HG02938 (cell line): ENCODE results near the gene ANKRD44.

Experiments
- ATAC-seq: cut with Tn5 transposase; IDR thresholded peaks from one replicate; pipeline ENCODE4 v1.9.1; 2021; ENCODE audit warnings: mild to moderate bottlenecking, moderate library complexity; ENCODE audit not compliant: unreplicated experiment

ANKRD44 gene

DNA sequence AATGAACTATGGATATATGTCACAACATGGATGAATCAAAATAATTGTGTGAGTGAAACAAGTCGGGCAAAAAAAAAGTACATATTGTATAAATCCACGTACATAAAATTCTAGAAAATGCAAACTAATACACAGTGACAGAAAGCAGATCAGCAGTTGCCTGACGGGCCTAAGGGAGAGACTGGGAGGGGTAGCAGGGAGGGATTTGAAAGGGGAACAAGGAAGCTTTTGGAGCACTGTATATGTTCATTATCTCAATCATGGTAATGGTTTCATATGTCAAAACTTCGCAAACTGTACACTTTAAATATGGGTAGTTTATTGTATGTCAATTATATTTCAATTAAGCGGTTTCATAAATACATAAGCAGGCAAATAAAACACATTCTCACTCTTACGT, 153.8 kb downstream of the ANKRD44 start:
- no peak for ATAC-seq

DNA sequence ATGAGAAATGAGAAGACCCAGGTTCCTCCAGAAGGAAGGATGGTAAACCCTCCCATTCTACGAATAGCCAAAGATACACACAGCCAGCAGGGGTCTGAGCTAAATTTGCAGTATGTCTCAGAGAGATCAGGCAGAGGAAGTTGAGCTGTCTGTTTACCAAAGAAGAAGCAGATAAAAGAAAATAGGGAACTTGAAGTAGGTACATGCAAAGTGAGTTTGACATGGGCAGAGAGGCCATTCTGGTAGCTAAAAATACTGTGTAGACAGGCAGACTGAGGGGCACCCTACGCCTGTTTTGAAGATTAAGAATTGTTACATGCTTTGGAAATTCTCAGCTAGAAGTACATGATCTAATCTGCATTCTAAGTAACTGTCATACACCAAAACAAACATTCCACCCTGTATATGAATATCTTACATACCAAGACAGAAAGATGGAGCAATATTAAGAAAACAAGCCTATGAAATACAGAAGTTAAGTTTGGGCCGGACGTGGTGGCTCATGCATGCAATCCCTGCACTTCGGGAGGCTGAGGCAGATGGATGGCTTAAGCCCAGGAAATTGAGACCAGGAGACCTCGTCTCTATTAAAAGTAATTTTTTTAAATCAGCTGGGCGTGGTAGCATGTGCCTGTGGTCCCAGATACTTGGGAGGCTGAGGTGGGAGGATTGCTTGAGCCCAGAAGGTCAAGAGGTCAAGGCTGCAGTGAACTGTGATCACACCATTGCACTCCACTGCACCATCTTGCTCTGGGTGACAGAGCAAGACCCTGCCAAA, 157.9 kb downstream of the ANKRD44 start:
- ATAC-seq: peak; percentile 80

DNA sequence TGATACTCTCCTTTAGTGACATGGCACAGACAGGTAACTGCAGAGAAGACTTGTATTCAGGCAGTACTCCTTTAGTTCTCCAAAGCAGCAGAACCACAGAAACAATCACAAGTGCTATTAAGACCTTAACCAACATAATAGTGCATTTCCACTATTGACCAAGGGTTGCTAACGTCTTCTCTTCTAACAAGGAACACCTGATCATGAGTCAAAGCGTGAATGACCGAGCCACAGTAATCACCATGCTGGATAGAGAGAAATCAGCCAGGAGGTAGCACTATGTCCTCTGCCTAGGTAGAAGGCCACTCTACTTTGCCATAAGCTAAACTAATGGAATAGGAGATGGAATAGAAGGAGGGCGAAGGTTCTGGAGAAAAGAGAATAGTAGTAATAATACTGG, 161.0 kb downstream of the ANKRD44 start:
- peak; percentile 21 for ATAC-seq

DNA sequence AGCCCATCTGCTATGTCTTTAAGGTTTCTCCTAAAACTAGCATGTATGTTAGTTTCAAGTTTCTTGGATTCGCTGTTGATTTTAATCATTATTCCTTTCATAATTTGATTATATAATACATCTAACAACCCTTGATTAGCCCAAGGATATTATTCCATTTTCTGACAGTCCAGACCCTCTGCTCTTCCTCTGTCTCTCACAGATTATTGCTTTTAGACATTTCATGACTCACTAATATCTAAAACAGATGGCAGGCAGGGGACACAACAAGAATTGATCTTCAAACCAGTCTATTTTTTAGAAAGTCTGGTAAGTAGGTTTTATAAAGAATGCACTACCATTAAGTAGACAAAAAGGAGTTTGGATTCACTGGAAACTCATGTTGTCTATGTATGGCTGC, 162.2 kb downstream of the ANKRD44 start:
- ATAC-seq: no peak

DNA sequence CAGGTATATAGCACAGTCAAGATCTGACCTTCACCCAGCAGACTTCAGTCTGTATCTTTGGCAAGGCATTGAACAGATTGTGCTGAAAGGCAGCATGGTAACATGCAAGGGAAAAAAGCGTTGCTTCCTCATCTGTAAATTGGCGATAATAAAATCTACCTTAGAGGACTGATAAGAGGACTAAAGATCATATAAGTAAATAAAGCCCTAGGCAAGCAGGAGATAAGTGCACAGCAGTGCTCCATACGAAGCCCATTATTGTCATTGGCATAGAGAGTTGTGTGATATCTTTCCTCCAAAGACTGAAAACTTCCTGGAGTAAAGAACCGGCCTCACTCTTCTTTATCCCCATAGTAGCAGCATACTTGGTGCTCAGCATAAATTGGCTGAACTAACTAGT, 162.6 kb downstream of the ANKRD44 start:
- no peak for ATAC-seq

DNA sequence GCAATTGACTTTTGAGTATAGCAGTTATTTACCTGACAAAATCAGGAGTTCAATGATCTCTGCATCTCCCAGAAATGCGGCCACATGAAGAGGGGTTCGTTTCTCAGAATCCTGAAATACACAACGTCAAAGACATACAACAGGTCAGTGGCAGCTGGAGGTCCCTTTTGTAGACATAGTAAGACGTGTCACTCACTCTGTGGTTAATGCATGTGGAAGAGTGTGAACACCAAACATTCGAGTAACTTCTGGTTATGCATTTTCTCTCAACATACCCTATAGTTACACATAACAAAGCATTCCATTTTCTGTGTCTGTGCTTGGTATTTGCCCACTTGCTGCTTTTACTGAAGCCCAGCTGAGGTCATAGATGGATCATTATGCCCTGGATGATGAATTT, 163.6 kb downstream of the ANKRD44 start:
- no peak for ATAC-seq

DNA sequence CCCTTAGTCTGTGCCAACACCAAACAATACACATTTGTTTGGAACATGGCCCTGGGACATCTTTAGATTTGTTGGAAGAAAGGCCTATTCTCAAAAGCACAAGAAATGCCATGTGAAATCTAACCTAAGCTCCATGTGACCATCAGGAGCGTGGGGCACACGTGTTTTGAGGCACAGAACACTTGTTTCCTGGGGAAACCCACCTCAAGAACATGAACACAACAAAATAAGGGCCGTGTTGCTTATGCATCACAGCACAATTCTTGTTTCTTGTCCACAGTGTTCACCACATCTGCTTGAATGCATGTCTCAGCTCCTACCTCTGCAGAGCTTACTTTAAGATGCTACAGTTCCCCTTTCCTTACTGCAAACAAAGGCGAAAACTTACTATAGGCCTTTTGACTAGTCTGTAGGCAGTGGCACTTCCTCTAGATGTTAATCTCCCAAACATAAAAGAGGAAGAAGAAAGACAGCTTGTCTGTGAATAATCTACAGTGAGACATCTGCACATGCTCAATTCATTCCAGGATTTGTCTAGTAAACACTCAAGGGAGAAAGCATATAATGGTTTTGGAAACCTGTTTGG, 165.0 kb downstream of the ANKRD44 start:
- ATAC-seq: peak; percentile 93

DNA sequence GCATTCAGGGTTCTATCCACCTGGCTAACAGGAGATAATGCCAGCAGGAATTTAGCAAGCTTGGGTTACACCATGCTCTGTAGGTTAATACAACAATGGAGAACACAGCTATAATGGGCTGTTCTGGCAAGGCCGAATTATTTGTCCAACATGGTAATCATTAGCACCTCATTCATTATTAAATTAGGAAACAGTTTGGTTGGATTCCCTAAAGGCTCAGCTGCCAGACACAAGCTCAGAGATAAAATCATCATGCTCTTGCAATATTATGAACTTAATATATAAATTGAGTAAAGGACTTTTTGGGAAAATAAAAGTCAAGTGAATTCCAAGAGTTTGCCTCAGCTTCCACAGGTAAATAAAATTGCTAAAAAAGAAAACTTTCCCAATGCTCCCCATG, 166.4 kb downstream of the ANKRD44 start:
- ATAC-seq: no peak

DNA sequence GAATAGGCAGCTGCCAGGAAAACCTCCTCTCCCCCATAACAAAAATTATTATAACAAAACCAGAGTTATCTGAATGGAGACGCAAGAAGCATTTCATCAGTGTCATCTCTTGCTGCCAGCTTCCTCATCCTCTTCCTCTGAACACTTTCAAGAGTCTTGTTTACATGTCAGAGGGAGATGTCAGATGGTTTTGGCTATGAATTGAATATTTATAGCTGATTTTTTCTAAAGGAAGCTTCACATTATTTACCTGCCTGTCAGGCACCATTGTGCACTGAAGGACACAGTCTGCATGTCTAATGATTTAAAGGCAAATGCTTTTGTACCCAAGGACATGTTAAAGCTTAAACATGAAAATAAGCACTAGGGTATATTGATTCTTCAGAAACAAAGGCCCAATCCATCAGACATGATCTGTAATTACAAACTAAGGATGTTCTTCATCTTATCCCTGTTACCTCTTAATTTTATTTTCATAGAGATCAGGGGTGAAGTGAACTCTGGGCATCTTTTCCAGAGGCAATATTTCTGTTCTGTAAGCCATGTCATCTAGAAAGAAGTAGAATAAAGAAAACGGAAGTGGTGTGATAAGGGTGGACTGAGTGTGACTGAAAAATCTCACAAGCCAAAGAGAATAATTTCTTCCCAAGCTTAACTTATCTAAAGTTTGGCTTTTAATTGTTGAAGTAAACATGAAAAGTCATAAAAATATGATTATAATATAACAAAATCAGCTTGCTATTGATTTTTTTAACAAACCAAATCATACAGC, 168.7 kb downstream of the ANKRD44 start:
- no peak for ATAC-seq

DNA sequence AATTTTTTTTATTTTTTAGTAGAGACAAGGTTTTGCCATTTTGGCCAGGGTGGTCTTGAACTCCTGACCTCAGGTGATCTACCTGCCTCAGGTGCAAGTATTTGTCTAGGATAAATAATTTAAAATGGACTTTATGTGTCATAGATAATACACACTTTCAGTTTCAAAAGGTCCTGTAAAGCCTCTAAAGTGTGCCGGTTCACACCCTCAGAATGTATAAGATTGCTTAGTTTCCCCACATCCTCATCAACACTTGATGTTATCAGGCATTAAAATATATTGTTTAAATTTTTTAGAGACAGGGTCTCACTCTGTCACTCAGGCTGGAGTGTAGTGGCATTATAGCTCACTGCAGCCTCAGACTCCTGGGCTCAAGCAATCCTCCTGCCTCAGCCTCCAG, 170.5 kb downstream of the ANKRD44 start:
- no peak for ATAC-seq

DNA sequence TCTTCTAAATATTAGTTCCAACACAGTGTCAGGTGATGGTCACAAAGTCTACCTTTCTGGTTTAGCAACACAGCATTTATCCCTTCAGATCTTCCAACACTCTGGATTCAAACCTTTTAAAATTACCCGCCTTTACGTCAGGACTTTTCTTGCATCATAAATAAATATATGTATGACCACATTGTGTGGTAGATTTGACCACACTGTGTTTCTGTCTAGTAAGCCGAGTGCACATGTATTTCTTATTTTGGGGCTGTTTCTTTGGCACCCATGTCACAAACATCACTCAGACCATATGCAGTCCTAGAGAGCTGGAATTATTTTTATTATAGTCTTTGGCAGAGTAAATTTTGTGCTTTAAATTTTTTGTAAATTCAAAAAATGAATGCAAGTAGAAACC, 172.1 kb downstream of the ANKRD44 start:
- ATAC-seq: no peak

DNA sequence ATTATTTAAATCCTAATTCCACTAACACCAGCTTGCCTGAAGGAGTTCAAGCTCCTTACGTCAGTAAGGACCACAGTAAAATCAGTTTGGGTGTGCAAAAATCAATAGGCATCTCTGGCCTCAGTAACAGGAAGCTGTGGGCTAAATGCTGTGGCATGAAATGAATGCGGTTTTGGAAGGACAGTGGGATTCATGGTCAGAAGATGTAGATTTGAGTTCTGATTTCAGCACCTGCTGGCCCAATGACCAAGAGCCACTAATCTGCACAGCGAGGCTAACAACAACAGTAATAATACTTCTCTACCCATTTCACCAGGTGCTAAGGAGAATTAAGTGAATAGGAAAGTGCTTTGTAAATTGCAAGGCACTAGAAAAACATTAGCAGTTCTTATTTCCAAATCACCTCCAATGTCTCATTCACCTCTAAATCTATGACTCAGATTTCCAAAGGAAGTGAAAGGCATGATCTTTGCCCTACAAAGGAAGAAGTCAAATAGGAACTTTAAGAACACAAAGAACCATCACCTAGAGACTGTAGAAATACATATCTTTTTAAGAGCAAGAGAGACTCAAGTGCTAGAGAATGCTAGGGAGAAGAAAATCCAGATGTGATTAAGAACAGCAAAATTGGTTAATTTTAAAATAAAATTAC, 172.6 kb downstream of the ANKRD44 start:
- no peak for ATAC-seq

DNA sequence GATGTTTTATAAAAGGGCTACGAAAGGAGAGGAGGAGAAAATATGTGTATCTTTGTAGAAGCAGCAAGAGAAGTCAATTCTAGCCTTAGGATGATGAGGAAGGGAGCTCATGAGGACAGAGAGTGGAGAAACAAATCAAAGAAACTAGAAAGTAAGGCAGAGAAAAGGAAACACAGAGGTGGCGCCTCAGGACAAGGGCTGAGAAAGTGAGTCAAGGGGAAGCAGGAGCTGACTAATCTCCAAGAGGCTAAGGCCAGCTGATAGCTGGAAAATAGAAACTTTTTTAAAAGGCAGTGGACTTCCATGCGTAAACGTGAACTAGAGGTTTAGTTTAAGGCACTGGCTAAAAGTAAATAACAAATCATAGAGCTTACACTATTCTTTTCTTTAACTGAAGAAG, 173.3 kb downstream of the ANKRD44 start:
- ATAC-seq: no peak

DNA sequence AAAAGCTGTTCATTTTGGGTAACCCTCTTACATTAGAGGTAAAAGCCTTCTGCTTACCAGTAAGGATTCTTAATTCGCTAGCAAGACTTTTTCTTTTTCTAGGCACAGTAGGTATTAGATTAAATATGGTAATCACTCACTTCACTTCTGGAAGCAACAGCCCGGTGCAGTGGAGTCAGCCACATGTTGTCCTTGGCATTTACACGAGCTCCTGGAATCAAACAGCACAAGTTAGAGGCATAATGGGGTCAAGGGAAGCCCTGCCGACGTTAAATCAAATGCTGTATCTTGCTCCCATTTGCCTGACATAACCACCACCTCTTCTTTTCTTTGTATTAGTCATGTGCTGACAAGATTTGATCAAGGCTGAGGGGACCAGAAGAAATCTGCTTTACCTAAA, 174.1 kb downstream of the ANKRD44 start:
- no peak for ATAC-seq

DNA sequence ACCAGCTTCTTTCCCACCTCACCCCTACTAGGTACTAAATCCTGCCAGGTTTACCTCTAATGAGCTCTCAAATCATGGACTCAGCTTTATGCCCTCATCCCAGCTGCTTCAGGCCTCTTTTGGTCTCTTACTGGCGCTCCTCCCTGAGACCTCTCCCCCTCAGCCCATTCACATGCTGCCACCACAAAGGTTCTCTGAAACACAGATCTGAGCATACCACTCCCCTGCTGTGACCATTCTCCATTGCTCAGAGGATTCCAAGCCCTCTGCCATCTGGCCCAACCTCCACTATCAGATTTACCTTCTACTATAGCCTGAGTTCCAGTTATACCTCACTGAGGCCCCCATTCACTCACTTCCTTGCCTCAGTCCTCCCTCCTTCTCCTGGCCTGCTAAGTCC, 174.8 kb downstream of the ANKRD44 start:
- no peak for ATAC-seq

DNA sequence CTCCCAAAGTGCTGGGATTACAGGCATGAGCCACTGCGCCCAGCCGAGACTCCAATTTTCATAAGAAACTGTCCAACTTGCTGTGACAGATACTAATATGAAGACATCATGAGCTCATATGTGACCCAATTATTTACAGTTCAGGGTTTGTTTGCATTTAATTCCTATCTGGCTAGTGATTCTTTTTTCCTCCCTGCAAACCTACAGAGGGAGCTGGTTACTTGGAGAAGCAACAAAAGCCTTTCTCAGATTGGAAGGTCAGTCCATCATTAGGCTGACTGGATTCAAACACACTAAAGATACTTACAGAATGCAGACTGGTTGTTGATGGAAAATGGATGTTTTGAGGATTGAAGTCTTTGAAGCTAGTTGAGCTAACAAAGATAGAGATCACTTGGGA, 176.4 kb downstream of the ANKRD44 start:
- no peak for ATAC-seq

DNA sequence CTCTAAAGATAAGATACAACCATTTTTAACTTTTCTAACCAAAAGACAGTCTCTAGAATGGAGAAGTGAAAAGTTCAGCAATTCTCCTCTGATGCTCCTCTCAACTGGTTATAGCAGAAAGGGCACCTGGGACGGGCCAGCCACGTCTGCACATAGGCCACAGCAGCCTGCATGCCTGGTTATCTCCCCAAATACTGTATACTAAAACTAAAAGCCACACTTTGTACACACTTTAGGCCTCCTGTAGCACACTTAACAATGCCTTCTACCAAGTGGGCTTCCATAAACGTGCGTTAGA, 179.1 kb downstream of the ANKRD44 start:
- peak; percentile 69 for ATAC-seq

DNA sequence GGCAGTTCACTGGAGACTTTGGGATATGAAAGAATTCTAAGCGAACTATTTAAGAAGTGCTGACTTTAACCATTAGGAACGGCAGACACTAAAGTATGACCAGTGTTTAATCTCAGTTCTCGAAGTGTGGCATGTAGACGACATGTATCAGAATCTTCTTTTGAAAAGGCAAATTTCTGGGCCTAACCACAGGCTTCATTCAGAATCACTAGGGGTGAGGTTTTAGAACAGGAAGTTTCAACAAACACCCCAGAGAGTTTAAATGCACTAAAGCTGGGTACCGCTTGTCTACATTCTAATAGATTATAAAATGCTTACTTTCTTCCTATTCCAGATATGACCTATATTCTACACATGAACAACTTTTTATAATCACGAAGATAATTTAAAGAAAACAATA, 180.3 kb downstream of the ANKRD44 start:
- peak; percentile 78 for ATAC-seq

DNA sequence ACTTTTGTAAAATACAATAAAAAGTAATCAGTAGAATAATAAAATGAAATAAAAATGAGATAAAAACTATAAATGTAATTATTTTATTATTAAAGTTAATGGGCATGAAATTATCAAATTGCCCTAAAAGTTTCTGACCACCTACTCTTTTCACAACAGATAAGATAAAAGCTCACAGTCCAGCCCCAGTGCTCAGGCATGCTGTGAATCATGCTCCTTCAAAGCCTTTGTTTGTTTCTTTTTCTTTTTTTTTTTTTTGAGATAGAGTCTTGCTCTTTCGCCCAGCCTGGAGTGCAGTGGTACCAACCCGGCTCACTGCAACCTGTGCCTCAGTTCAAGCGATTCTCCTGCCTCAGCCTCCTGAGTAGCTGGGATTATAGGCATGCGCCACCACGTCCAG, 181.7 kb downstream of the ANKRD44 start:
- ATAC-seq: no peak

DNA sequence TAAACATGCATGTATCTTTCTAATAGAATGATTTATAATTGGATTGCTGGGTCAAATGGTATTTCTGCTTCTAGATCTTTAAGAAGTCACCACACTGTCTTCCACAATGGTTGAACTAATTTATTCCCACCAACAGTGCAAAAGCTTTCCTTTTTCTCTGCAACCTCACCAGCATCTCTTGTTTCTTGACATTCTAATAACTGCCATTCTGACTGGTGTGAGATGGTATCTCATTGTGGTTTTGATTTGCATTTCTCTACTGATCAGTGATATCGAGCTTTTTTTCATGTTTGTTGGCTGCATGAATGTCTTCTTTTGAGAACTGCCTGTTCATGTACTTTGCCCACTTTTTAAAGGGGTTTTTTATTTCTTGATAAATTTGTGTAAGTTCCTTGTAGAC, 182.5 kb downstream of the ANKRD44 start:
- no peak for ATAC-seq

DNA sequence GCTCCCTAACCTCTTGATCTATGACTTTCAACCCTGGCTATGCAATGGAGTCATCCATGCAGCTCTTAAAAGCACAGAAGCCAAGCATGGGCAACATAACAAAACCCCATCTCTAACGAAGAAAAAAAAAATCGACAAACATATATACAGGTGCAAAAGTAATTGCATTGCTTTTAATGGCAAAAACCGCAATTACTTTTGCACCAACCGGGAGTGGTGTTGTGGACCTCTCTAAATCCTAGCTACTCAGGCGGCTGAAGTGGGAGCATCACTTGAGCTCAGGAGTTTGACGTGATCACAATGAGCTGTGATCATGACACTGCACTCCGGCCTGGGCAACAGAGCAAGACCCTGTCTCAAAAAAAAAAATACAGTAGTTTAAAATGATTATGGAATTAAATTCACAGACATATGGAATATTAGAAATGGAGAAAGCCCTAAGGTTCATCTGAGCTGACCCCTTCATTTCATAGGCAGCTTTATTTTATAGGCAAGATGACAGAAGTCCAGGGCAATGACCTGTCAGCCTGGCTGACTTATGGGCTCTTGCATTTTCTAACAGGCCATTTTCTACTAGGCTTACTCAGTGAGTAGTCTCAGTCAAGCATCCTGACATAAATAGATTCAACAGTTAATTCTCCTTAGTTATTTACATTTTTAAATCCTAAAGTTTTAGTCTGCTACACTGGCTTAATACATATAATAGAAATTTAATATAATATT, 183.8 kb downstream of the ANKRD44 start:
- ATAC-seq: no peak
